ACC112 (cell line): ENCODE data around the gene NR3C1.

Experiments
- H2AFZ ChIP-seq: fragments of 200-600 bp; sonication (generic); one replicate; pipeline ENCODE4 v1.6.0; 2017; ENCODE audit warnings: antibody characterized with exemption, low read length; ENCODE audit not compliant: unreplicated experiment
- H3K27ac ChIP-seq: fragments of 200-600 bp; sonication (generic); 2 replicates; pipeline ENCODE4 v1.5.1; 2014; ENCODE audit warnings: low read depth, mild to moderate bottlenecking, antibody characterized with exemption, low read length, moderate library complexity
- H3K27me3 ChIP-seq: fragments of 200-600 bp; sonication (generic); 2 replicates; pipeline ENCODE4 v1.6.1; 2014; ENCODE audit warnings: mild to moderate bottlenecking, antibody characterized with exemption, low read length, moderate library complexity, mixed read lengths; ENCODE audit not compliant: insufficient read depth
- H3K36me3 ChIP-seq: fragments of 200-600 bp; sonication (generic); 2 replicates; pipeline ENCODE4 v1.6.1; 2016; ENCODE audit warnings: mild to moderate bottlenecking, antibody characterized with exemption, low read length, moderate library complexity, mixed read lengths; ENCODE audit not compliant: insufficient read depth
- H3K4me1 ChIP-seq: fragments of 200-600 bp; sonication (generic); one replicate; pipeline ENCODE4 v1.6.1; 2016; ENCODE audit warnings: low read length, mixed read lengths; ENCODE audit not compliant: insufficient read depth, unreplicated experiment, control insufficient read depth
- H3K4me3 ChIP-seq: fragments of 200-600 bp; sonication (generic); 2 replicates; pipeline ENCODE4 v1.5.1; 2014; ENCODE audit warnings: mild to moderate bottlenecking, low read depth, low read length
- H3K79me2 ChIP-seq: fragments of 200-600 bp; sonication (generic); one replicate; pipeline ENCODE4 v1.6.0; 2016; ENCODE audit warnings: low read length; ENCODE audit not compliant: control insufficient read depth, unreplicated experiment, insufficient read depth

NR3C1 gene

GRCh38 chr5:143436871-143437270 lies 33.4 kb upstream of the NR3C1 start:
- no peak overlapping the region for H2AFZ ChIP-seq
- no peaks in the 10 kb centered on the region for H3K36me3 ChIP-seq
- H3K79me2 ChIP-seq = no peaks in the 10 kb centered on the region
- H3K27ac ChIP-seq = no peak overlapping the region
- peaks cover 10% of the 10 kb centered on the region for H3K4me1 ChIP-seq
- H3K27me3 ChIP-seq = no peaks in the 10 kb centered on the region
- no peak overlapping the region for H3K4me3 ChIP-seq

DNA sequence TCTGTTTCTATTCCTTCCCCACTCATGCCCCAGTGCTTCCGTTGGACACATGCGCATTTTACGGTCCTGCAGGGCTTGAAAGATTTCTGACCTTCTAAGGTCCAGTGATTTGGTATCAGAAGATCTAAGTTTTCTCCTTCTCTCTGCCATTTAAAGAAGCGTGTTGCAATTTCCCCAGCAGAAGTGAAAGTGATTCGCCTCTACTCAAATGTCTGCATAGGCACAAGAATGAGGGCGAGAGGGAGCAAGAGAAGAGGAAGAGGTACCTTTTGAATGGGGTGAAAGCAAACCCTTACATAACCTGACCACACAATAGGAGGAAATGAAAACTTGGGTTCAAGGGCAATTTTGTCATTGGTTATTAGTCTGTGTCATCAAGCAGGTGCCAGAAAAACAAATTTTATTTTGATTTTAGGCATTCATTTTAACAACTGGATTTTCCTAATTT lies 31.7 kb upstream of the NR3C1 start:
- no peaks in the 10 kb centered on the region for H3K27me3 ChIP-seq

GRCh38 chr5:143434261-143435209 lies 31.0 kb upstream of the NR3C1 start:
- Histone ChIP-seq H3K79me2 (no peaks in the 10 kb centered on the region), H3K4me3 (peak overlapping the region; percentile 62), H3K36me3 (no peaks in the 10 kb centered on the region), H2AFZ (peak overlapping the region; percentile 35), H3K4me1 (peaks cover 10% of the 10 kb centered on the region), H3K27ac (peak overlapping the region; percentile 3; the same call in 1 of the 2 replicates), H3K27me3 (no peaks in the 10 kb centered on the region)

More for the DNA sequence above, 31.7 kb upstream of the NR3C1 start:
- H2AFZ ChIP-seq = peak overlapping the region; percentile 35
- H3K27ac ChIP-seq = peak overlapping the region; percentile 3; the same call in 1 of the 2 replicates
- H3K79me2 ChIP-seq = no peaks in the 10 kb centered on the region
- H3K4me1 ChIP-seq = peaks cover 10% of the 10 kb centered on the region
- H3K36me3 ChIP-seq = no peaks in the 10 kb centered on the region
- H3K4me3 ChIP-seq = peak overlapping the region; percentile 62

GRCh38 chr5:143433670-143434069 lies 30.2 kb upstream of the NR3C1 start:
- H3K36me3 ChIP-seq = no peaks in the 10 kb centered on the region
- H2AFZ ChIP-seq = no peak overlapping the region
- no peaks in the 10 kb centered on the region for H3K27me3 ChIP-seq
- no peaks in the 10 kb centered on the region for H3K79me2 ChIP-seq
- no peak overlapping the region for H3K27ac ChIP-seq
- peaks cover 10% of the 10 kb centered on the region for H3K4me1 ChIP-seq
- H3K4me3 ChIP-seq = no peak overlapping the region

GRCh38 chr5:143432658-143433239 lies 29.3 kb upstream of the NR3C1 start:
- Histone ChIP-seq H2AFZ (no peak overlapping the region), H3K27me3 (no peaks in the 10 kb centered on the region), H3K4me1 (peaks cover 10% of the 10 kb centered on the region), H3K4me3 (no peak overlapping the region), H3K27ac (no peak overlapping the region), H3K79me2 (no peaks in the 10 kb centered on the region), H3K36me3 (no peaks in the 10 kb centered on the region)

DNA sequence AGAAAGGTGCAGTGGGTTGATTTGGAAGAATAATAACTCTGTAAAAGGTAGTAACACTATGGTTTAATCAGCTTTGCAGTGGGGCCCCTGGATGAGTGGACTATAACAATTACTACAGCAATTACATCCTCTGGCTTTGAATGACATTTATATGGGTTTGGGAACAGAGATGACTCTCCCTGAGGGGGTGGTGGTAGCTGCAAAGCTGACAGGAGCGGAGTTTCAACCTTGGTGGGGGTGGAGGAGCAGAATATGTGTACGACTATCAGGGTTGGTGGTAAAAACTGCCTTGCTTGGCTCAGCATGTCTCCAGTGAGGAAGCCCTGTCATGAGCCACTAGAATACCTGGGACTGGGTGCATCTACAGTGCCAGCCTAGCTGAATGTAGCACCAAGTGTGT lies 28.3 kb upstream of the NR3C1 start:
- Histone ChIP-seq H3K27me3 (no peaks in the 10 kb centered on the region), H3K4me3 (no peak overlapping the region), H3K4me1 (peaks cover 10% of the 10 kb centered on the region), H2AFZ (no peak overlapping the region), H3K36me3 (no peaks in the 10 kb centered on the region), H3K79me2 (no peaks in the 10 kb centered on the region), H3K27ac (no peak overlapping the region)

DNA sequence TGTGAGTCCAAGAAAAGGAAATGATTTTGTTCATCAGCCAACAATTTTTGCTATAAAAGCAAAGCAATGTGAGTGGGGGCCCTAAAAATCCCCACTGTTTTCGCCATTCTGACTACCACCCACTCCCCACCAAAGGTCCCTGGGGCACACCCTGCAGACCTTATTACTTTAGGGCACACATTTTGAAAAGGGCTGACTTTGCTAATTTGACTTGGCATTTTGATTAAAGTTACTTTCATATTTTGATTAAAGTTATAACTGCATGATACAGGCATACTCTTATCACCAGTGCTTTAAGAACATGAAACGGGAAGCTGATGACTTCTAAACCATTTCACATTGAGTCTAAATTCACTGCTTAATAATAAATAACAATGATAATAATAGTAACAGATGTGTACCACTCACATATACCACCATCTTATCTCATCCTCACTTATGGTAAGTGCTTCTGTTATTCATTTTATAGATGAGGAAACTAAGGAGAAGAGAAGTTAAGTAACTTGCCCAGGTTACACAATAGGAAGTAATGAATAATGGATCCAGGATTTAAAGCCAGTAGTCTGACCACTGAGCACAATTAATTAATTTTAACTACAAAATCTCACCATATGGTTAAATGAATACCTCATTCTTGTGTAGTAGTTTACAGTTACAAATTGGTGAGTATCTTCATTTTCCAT lies 25.4 kb upstream of the NR3C1 start:
- Histone ChIP-seq H3K27ac (no peak overlapping the region), H3K4me1 (no peaks in the 10 kb centered on the region), H3K36me3 (no peaks in the 10 kb centered on the region), H3K27me3 (no peaks in the 10 kb centered on the region), H3K4me3 (no peak overlapping the region), H3K79me2 (no peaks in the 10 kb centered on the region), H2AFZ (no peak overlapping the region)

DNA sequence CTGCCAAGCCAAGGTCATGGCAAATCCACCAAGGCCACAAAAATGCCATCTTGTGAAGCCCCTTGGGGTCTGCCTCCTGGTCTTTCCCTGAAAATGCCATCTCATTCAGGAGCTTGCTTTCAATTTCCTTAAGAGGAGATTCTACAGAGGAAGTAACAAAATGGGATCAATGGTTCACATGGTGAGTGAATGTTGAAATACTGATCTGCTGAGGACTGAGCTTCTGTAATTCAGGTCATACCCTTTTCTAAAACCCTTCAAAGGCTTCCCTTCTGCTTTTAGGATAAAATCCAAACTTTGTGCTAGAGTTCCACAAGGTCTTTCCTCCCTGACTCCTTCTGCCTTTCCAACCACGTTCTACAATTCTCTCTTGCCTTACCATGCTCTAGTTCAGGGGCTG lies 24.7 kb upstream of the NR3C1 start:
- Histone ChIP-seq H3K4me1 (no peaks in the 10 kb centered on the region), H3K4me3 (no peak overlapping the region), H3K27ac (no peak overlapping the region), H3K27me3 (no peaks in the 10 kb centered on the region), H3K79me2 (no peaks in the 10 kb centered on the region), H3K36me3 (no peaks in the 10 kb centered on the region), H2AFZ (no peak overlapping the region)

GRCh38 chr5:143427122-143427735 lies 23.7 kb upstream of the NR3C1 start:
- no peak overlapping the region for H2AFZ ChIP-seq
- no peaks in the 10 kb centered on the region for H3K27me3 ChIP-seq
- no peak overlapping the region for H3K27ac ChIP-seq
- H3K4me3 ChIP-seq = no peak overlapping the region
- no peaks in the 10 kb centered on the region for H3K36me3 ChIP-seq
- H3K4me1 ChIP-seq = no peaks in the 10 kb centered on the region
- no peaks in the 10 kb centered on the region for H3K79me2 ChIP-seq

DNA sequence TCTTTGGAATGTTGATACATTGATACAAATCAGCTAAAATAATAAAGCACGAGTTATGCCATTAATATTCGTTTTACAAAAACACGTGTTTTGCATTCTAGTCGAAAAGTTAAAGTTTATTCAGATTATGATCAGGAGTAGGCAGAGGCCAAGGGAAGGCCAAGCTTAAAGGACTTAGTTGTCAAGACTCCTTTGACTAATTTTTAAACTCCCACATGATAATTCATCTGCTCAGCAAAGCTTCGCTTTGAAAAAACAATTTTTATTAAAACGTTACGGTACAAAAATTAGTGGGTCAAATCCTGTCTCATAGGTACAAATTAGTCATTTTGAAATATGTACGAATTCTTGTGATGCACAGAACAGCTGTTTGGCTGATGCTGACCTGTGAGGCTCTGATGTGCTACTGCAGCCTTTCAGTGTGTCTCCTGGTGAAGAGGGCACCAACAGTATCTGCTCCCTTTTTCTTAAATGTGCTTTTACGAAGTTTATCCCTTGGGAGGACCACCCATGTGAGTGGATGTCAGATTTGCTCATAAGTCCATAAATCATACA lies 23.0 kb upstream of the NR3C1 start:
- no peak overlapping the region for H3K4me3 ChIP-seq
- H3K27me3 ChIP-seq = no peaks in the 10 kb centered on the region
- no peaks in the 10 kb centered on the region for H3K4me1 ChIP-seq
- no peak overlapping the region for H3K27ac ChIP-seq
- no peak overlapping the region for H2AFZ ChIP-seq
- H3K79me2 ChIP-seq = no peaks in the 10 kb centered on the region
- no peaks in the 10 kb centered on the region for H3K36me3 ChIP-seq
